GM03348 (cell line): ENCODE measurements around the gene ELAVL1.
"Not testable (repeated sequence)": the region's sequence is repeated elsewhere in the genome, so short reads cannot be mapped to it uniquely, and the experiment has no call there.

ENCODE experiments used
- DNase-seq: peaks from one replicate; pipeline ENCODE4 v3.0.0; 2012; ENCODE audit warnings: low spot score

ELAVL1 gene

DNA sequence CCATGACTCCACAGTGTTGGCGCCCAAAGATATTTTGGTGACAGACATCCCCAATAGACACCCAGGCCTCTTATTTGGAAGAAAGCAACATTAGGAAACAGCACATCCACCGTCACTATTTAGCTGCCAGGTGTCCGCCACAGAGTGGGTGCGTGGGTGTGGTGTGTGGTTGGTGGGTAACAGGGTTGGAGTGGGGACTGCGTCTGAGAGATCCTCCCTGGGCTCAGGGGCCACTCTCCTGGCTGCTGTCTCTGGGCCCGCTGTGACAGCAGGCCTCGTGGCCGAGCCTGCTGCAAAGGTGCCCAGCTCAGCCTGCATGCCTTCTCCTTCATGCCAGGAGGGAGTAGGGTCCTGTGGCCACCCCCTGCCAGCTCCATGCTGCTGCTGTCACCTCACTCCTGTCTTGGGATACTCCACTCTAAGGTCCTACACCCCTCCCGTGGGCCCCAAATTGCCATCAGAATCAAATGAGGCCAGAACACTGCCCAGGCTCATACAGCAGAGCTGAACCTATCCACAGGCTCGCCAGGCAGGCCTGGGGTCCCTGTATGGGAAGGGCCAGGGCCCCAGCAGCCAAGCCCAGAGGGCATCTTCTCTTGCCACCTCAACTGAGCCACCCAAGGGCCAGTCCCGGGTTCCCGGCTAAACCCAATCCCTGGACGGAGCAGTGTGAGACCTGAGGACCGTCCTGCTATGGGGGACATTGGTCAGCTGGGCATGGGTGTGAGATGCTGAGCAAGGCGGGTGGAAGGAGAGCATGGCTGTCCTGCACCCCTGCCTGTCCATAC, 37.2 kb downstream of the ELAVL1 start:
- DNase-seq, result no peak

DNA sequence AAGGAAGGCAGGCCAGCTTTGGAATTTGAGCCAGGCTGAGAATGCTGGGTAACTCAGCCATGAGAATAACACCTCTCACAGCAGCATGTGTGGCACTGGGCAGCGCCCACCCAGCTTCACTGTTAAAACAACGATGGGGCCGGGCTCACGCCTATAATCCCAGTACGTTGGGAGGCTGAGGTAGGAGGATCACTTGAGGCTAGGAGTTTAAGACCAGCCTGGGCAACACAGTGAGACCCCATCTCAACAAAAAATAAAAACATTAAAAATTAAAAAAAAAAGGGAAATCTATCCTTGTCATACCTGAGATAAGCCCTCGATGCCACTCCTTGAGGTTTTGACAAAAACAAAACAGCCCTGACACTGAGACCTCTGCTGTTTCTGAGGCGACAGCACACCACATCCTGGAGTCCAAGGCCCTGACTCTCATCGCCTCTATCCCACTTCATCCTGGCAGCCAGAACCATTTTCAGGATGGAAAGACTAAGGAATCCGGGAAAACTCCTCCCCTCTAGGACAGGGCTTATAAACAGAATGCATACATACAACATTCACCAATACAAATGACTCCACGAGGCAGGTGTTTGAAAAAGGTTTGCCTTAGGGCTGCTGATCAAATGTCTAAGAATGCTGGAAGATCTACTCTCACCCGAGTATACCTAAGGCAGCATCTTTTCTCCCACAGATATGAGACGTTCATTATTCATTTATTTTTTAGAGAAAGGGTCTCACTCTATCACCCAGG, 39.3 kb downstream of the ELAVL1 start:
- no peak for DNase-seq

DNA sequence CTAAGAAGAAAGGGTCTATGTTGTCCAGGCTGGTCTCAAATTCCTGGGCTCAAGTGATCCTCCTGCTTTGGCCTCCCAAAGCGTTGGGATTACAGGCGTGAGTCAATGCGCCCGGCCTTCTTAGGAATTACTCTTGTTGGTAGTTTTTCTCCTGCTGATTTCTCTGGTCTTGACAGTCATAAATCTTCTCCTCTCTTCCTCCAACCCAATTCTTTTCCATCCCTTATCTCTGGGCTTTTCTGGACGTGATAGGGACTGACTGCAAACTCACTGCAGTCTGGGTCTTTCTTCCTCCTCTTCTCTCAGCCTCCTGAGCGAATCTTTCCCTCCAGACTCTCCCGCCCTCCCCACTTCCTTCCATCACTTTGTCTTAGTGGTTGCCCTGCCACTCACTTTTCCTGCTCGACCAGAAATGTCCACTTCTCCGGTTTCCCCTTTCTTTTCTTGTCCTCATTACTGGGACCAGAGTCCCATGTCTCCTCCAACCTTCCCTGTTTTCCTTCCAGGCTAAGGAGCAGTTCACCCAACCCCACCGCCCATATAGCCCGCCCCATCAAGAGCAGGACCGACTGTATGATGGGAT, 40.1 kb downstream of the ELAVL1 start:
- DNase-seq, result no peak

DNA sequence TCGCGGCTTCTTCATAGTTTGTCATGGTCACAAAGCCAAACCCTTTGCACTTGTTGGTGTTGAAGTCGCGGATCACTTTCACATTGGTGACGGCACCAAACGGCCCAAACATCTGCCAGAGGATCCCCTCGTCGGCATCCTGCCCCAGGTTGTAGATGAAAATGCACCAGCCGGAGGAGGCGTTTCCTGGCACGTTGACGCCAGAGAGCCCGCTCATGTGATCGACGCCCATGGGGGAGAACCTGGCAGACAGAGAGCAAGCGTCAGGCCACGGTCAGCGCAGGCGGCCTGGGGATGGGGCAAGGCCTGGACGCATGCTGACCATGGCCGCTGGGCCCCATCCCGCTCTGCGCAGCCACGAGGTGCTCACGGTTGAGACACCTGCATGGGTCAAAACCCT, 41.9 kb downstream of the ELAVL1 start:
- no peak for DNase-seq

DNA sequence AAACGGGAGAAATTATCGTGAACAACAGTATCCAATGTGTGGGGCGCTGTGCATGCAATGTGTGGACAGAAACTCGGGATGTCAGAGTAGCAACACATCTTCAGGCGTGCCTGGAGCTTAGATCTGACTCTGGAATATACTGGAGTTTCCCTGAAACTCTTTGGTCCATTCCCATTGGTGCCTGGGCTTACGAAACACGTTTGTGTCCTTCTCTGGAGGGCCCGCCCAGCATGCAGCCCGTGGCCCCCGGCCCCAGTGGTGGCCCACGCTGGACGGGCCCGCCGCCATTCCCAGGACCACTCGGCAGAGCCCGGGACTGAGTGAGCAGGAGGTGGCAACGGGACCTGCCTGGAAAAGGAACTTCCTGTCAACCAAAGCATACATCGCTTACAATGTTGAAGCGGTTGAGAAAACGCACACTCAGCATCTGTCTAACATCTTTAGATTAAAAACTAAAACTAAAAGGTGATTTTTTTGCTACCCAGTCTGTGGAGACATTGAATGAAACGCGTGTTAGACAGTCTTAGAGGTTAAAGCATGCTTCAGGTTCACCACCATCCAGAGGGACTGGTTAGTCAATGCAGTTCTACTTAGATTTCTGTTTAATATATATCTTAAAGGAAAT, 42.7 kb downstream of the ELAVL1 start:
- no peak for DNase-seq

DNA sequence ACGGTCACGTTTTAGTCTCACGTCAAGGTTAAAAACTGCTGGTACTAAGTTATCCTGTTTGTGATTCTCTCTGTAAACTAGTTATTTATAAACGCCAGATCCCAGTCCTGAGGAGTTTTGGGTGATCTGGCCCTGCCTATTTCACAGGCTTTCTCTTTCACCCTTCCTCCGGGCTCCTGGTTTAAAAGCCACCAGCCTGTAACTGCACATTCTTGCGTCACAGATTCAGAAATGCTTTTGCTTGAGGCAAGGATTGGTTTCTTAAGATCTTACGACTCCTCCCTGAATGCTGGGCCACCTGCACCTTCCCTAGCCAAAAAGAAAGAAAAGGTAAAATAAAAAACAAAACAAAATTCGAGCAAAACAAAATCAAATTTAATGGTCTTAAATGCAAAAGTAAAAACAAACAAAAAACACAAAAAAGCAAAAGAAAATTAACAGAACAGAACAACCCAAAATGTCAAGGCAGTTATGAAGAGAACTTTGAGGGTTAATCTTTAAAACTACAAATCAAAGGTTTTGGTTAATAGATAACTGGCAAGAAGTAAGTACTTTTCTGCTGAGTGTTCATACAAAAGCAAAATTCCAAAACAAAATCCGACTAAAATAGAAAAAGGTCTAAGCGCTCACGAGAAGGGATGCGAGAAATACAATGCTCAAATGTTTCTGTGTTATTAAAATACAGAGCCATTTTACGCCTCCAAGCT, 43.4 kb downstream of the ELAVL1 start:
- no peak for DNase-seq

DNA sequence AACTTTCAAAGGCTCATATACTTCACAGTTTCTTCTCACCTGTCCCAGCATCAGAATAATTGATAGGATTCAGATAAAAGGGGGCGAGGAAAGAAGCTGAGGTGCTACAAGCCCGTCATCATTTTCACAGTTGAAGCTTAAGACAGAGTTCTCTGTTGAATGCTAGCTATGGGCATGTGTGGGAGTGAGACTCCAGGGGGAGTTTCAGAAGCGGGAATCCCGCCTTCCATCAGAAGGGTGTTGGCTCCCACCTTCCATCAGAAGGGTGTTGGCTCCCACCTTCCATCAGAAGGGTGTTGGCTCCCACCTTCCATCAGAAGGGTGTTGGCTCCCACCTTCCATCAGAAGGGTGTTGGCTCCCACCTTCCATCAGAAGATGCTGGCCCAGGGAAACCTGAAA, 44.4 kb downstream of the ELAVL1 start:
- not testable (repeated sequence) for DNase-seq

DNA sequence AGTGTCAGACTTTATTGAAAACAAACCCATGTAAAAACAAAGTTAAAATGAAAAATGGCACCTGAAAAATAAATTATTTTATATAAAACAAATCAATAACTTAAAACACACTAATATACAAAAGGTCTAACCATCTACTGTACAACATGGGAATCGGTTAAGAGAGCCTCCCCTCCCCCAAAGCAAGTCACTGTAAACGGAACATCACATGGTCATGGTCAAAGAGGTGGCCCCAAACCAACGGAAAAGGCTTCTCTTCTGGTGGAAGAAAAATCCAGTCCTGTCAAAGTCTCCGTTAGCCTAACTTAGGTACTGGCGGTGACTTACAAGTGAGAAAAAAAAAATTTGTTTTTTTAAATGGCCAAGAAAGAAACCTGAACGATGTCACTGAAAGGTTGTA, 46.2 kb downstream of the ELAVL1 start:
- no peak for DNase-seq

DNA sequence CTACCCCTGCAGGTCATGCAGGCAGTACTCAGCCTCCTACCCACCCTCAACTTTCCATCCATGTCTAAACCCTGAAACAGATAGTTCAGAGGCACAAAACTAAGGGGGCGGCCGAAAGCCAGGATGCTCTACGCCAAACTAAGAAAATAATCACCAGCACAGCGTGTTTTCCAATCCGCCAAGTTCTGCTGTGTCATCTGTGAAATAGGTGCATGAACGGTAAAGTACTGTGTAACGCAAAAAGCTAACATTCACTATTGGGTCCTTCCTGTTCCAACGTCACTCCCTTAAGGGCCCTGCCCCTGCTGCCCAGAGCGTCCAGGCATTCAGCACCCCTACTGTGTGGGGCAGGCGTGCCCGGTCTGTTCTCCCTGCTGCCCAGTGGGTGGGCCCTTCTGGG, 49.7 kb downstream of the ELAVL1 start:
- DNase-seq, result no peak

DNA sequence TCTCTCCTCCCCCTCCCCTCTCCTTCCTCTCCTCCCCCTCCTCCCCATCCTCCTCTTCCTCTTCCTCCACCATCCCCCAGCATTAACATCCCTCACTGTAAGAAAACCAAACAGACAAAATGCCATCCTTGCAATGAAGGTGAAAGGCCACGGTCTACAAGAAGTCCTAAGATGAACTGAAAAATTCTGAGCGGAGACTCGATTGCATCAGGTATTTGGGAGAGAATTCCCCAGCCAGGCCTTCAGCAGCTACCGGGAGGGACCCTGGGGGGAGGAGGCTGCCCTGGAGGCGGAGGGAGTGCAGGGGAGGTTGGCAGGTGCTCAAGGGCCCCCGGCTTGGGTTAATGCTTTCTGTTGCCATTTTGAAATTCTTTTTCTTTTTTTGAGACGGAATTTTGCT, 51.9 kb downstream of the ELAVL1 start:
- no peak for DNase-seq

DNA sequence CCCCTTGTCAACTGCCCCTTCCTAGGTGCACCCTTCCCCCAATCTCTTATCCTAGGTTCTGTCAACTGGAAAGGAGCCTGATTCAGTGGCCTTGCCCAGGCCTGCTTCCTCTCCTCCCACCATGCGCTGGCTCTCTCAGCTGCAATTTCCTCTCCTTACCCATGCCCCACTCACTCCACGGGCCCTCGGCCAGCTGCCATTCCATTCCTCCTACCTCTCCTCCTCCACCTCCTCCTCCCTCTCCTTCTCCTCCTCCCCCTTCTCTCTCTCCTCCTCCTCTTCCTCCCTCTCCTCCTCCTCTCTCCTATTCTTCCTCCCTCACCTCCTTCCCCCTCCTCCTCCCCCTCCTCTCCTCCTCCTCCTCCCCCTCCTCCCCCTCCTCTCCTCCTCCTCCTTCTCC, 52.4 kb downstream of the ELAVL1 start:
- DNase-seq, result peak; percentile 48

DNA sequence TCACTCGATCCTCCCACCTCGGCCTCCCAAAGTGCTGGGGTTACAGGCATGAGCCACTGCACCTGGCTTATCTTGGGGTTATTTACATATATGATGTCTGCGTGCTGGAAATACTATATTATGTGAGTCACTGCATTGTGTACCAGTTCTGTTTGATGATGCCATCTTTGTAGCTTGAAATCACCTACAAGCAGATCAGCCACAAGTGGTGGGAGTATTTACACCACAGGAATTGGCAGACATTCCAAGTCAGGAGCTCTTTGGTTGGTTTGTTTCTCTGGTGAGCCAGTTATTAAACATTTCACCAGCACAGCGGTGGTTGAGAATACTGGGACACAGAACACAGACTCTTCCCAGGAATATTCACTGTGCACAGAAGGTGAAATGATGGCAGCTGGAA, 57.5 kb downstream of the ELAVL1 start:
- no peak for DNase-seq

DNA sequence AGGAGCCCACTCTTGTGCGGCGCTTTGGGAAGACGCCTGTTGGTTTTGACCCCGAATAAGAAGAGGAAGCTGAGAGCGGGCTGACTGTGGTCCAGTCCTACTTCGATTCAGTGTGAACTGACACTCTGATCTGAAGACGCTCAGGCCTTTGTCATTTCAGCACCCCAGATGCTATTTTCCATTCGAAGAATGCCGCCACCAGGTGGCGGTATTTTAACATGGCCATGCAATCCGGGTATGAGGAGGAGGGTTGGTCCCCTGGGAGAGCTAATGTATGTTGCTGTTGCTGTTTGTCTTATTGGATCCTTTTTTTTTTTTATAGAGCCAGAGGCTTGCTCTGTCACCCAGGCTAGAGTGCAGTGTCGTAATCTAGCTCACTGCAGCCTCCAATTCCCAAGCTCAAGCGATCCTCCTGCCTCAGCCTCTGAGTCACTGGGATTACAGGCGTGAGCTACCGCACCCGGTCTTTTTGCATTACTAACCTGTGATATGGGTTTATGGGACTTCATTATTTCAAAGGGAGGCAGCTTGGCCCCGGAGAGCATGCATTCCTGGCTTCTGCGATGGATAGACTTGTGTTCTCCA, 61.2 kb downstream of the ELAVL1 start:
- peak; percentile 87 for DNase-seq

DNA sequence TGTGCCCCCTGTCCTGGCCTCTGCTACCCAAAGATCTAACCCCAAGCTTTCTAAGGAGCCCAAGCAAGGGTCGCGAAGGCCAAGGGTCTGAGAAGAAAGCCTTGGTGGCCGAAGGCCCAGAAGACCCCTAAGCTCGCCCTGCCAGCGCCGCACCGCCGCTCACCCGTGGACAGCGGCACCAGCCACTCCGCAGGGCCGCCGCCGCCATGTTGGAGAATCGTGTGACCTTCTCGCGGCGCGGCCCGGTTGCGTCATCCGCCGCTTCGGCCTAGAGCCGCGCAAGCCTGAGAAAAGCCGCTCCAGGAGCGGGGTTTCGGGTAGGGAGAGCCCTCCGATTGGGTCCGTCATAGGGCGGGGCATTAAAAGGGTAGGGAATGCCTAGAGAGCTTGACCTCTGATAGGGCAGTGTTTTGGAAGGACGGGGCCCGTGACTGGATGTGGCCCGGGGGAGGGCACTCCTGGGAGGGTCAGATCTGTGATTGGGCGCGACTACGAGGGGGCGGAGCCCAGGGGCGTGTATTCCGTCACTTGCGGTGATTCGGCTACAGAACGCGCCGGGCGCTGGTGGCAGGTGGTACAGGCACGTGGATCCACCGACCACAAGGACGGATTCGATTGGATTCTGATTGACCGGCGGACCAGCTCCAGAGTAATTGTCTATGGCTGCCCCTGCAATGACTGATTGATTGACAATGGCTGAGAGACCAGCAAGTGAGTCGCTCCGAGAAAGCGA, 61.8 kb downstream of the ELAVL1 start, which contains the start of gene TIMM44:
Gene TIMM44 (minus strand): TSS at position 223 of the 733 bp plus-strand sequence. CDS start 15 bp downstream, at position 208.
- peak; percentile 99 for DNase-seq

DNA sequence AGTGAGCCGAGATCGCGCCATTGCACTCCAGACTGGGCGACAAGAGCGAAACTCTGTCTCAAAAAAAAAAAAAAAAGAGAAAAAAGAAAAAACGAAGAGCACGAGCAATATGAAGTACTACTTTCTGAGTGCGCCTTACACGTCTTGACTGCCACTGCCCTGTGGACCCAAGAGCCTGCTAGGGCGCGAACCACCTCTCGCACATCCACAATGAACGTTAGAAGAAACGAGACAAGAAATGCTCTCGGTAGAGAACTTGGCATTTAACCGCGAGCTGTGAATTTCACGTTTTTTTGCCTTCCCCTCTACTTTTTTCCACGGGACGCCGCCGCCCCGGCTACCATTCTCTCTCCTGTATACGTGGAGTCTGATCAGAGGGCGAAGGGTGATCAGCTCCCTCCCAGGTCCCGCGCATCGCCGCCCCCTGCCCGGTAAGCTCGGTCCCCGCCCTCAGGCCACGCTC, 62.4 kb downstream of the ELAVL1 start:
- no peak for DNase-seq

DNA sequence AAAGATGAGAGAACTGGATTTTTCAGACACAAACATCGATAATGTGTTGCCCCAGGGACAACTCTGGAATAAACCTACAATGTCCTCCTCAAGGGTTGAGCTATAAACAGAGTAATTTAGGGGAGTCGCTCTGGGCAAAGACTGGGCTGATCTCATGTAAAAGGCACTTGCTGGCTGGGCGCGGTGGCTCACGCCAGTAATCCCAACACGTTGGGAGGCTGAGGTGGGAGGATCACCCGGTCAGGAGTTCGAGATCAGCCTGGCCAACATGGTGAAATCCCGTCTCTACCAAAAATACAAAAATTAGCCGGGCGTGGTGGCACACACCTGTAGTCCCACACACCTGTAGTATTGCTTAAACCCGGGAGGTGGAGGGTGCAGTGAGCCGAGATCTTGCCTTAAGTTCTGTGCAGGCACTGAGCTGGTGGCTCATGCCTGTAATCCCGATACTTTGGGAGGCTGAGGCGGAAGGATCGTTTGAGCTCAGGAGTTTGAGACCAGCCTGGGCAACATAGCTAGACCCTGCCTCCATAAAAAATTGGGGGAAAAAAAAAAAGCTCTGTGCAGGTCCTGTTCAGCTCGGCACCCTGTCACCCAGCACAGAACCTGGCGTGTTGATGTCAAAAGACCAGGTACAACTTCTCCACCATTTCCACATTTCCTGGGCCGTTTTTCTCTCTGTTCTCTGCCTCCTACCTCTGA, 63.4 kb downstream of the ELAVL1 start:
- DNase-seq, result no peak

DNA sequence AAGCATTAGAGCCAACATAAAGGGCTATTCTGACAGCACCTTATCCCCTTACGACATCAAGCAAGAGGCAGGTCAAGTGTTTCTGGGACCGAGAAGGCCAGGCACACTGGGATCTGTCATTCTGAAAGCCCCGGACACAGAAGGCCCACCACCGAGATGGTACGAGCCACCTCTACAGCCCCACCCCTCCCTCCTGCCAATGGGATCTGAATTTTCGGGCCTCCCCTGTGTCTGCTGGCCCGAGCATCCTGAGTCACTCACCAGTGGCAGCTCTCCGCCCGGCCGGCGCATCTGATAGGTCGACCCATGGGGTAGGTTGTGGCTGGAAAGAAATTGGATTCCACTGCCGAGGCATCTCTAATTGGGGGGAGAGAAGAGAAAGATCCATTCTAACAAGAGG, 64.6 kb downstream of the ELAVL1 start:
- no peak for DNase-seq

DNA sequence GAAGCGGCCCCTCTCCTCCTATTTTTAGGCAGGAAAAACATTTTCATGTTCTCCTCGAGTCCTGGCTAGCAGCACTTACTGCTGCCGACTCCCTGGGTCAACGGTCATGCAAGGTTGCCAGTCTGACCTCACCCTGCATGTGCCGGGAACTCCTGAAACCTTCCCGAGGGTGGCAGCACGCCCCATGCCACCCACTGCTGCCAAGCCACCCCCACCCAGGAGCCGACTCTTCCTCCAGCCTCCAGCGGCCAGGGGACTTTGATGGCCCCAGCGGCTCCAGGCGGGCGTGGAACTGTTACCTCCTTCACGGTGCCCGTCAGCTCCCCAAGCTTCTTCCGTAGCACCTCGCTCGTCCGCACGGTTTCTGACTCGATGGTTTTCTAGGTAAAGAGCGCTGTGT, 70.7 kb downstream of the ELAVL1 start:
- no peak for DNase-seq

DNA sequence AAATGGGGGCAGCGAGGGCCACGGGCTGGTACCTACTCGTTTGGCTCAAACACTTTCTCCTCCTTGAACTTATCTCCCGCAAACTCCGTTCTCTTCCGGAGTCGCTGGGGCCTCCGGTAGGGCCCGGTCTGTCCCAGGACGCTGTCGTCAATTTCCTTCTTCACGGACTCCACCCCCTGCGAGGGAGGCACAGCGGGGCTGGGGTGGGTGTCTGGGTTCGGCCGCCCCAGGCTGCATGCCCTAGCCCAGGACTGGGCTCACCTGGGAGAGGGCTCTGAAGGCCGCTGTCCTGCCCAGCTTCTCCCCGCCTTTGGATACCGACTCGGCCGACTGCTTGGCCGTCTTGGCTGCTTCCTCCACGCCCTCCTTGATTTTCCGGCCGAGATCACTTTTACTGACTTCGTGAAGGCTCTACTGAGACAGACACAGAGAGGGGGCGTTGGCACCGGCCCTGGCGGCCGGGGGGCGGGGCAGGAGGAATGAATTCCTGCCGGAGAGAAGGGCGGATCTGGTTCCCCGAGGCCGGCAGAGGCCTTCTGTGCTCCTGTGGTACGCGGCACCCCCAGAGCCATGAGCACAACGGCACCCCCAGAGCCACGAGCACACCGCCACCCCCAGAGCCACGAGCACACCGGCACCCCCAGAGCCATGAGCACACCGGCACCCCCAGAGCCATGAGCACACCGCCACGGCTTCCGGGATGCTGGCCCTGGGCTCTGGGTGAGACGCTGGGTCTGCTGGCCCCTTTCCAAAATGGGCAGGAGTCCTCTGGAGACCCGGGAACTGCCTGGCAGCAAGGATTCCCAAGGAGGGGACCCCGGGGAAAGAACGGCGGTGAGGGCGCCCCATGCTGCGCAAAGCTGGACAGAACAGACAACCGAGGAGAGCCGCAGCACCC, 71.4 kb downstream of the ELAVL1 start:
- DNase-seq, result no peak
